GM23338 (cell line): Measurements from ENCODE around the gene IFI6. TPM values are rescaled to one million over a fixed set of nuclear protein-coding genes. Genes with fewer than 3 reads are reported as not detected.

Experiments
- ATAC-seq: fragments of 200-7000 bp; cut with Tn5 transposase; 3 replicates; pipeline ENCODE4 v1.9.1; 2020
- DNase-seq: peaks from one replicate; pipeline ENCODE4 v3.0.0-alpha.2; 2015; ENCODE audit warnings: low spot score
- H2AFZ ChIP-seq: fragments of 200-600 bp; sonication (generic); 2 replicates; pipeline ENCODE4 v1.8.0; 2016; ENCODE audit warnings: antibody characterized with exemption, mild to moderate bottlenecking, moderate library complexity
- H3F3A ChIP-seq: fragments of 200-600 bp; sonication (generic); replicated peaks from 2 replicates; pipeline ENCODE4 v1.8.0; 2017; ENCODE audit warnings: antibody characterized with exemption, mixed run types, low read depth
- H3K27ac ChIP-seq: fragments of 200-600 bp; sonication (generic); 2 replicates; pipeline ENCODE4 v1.6.1; 2016; ENCODE audit warnings: low read depth
- H3K27me3 ChIP-seq: fragments of 200-600 bp; sonication (generic); 2 replicates; pipeline ENCODE4 v1.8.0; 2016; ENCODE audit warnings: mild to moderate bottlenecking, mixed run types, moderate library complexity; ENCODE audit not compliant: insufficient read depth
- H3K36me3 ChIP-seq: fragments of 200-600 bp; sonication (generic); 2 replicates; pipeline ENCODE4 v1.8.0; 2016; ENCODE audit warnings: mild to moderate bottlenecking; ENCODE audit not compliant: insufficient read depth
- H3K4me1 ChIP-seq: fragments of 200-600 bp; sonication (generic); 2 replicates; pipeline ENCODE4 v1.8.0; 2016; ENCODE audit warnings: mild to moderate bottlenecking, moderate library complexity; ENCODE audit not compliant: insufficient read depth
- H3K4me2 ChIP-seq: fragments of 200-600 bp; sonication (generic); 2 replicates; pipeline ENCODE4 v1.7.1; 2017; ENCODE audit warnings: mixed run types
- H3K4me3 ChIP-seq: fragments of 200-600 bp; sonication (generic); 2 replicates; pipeline ENCODE4 v1.6.1; 2016; ENCODE audit warnings: mixed run types
- H3K79me2 ChIP-seq: fragments of 200-600 bp; sonication (generic); replicated peaks from 2 replicates; pipeline ENCODE4 v1.8.0; 2017; ENCODE audit warnings: mild to moderate bottlenecking; ENCODE audit not compliant: insufficient read depth
- H3K9me2 ChIP-seq: fragments of 200-600 bp; sonication (generic); 2 replicates; pipeline ENCODE4 v1.8.0; 2017; ENCODE audit not compliant: insufficient read depth
- H4K20me1 ChIP-seq: fragments of 200-600 bp; sonication (generic); replicated peaks from 2 replicates; pipeline ENCODE4 v1.8.0; 2017; ENCODE audit warnings: mild to moderate bottlenecking; ENCODE audit not compliant: insufficient read depth
- H3K27ac Mint-ChIP-seq: 2 replicates; pipeline ENCODE4 v1.8.0; 2020; ENCODE audit warnings: inconsistent platforms, mild to moderate bottlenecking, moderate library complexity, mixed read lengths
- H3K27me3 Mint-ChIP-seq: 3 replicates; pipeline ENCODE4 v1.8.0; 2022; ENCODE audit warnings: low read depth, mild to moderate bottlenecking, moderate library complexity, mixed read lengths, inconsistent platforms; ENCODE audit not compliant: insufficient read depth, poor library complexity
- H3K36me3 Mint-ChIP-seq: 3 replicates; pipeline ENCODE4 v1.8.0; 2021; ENCODE audit warnings: low read depth, mild to moderate bottlenecking, inconsistent platforms, moderate library complexity, mixed read lengths
- H3K4me1 Mint-ChIP-seq: 3 replicates; pipeline ENCODE4 v1.8.0; 2020; ENCODE audit warnings: mild to moderate bottlenecking, inconsistent platforms, mixed read lengths
- H3K4me3 Mint-ChIP-seq: 3 replicates; pipeline ENCODE4 v1.8.0; 2021; ENCODE audit warnings: moderate library complexity, mild to moderate bottlenecking, inconsistent platforms, mixed read lengths
- H3K9me3 Mint-ChIP-seq: 3 replicates; pipeline ENCODE4 v1.8.0; 2020; ENCODE audit warnings: moderate library complexity, mild to moderate bottlenecking, inconsistent platforms, mixed read lengths
- CTCF ChIP-seq, 2 experiments: fragments of 200-600 bp in 1 of 2; sonication (generic) in 1 of 2; conservative IDR thresholded peaks; 2 replicates each; pipeline versions ENCODE4 v1.5.1 to v1.6.1; 2016 to 2017; ENCODE audit warnings: antibody characterized with exemption in 2 of 2, low read depth in 2 of 2, mild to moderate bottlenecking in 2 of 2, moderate library complexity in 1 of 2
- ETS1 ChIP-seq: IDR thresholded peaks from 2 replicates; pipeline ENCODE4 v1.6.1; 2016; ENCODE audit warnings: antibody characterized with exemption
- EZH2 ChIP-seq: fragments of 200-600 bp; sonication (generic); IDR thresholded peaks from one replicate; pipeline ENCODE4 v1.8.0; 2017; ENCODE audit warnings: antibody characterized with exemption, mild to moderate bottlenecking, low read depth; ENCODE audit not compliant: unreplicated experiment
- EZH2phosphoT487 ChIP-seq: fragments of 200-600 bp; sonication (generic); IDR thresholded peaks from one replicate; pipeline ENCODE4 v1.8.1; 2018; ENCODE audit warnings: antibody characterized with exemption; ENCODE audit not compliant: unreplicated experiment
- JUNB ChIP-seq: IDR thresholded peaks from one replicate; pipeline ENCODE4 v1.6.1; 2016; ENCODE audit warnings: antibody characterized with exemption; ENCODE audit not compliant: unreplicated experiment
- NANOG ChIP-seq: IDR thresholded peaks from 2 replicates; pipeline ENCODE4 v1.6.1; 2016; ENCODE audit warnings: antibody characterized with exemption, borderline replicate concordance
- POLR2AphosphoS5 ChIP-seq: IDR thresholded peaks from 2 replicates; pipeline ENCODE4 v1.6.1; 2016; ENCODE audit warnings: antibody characterized with exemption, low read depth
- REST ChIP-seq: IDR thresholded peaks from one replicate; pipeline ENCODE4 v1.6.1; 2018; ENCODE audit warnings: antibody characterized with exemption; ENCODE audit not compliant: unreplicated experiment
- STAT1 ChIP-seq: IDR thresholded peaks from one replicate; pipeline ENCODE4 v1.6.1; 2016; ENCODE audit warnings: antibody characterized with exemption; ENCODE audit not compliant: unreplicated experiment
- ZNF114 ChIP-seq: fragments of 250-450 bp; sonication (Bioruptor Pico); IDR thresholded peaks from 2 replicates; pipeline ENCODE4 v1.5.0; 2020; ENCODE audit warnings: mild to moderate bottlenecking, moderate library complexity
- ZNF331 ChIP-seq: fragments of 250-450 bp; sonication (Bioruptor Pico); IDR thresholded peaks from 2 replicates; pipeline ENCODE4 v1.5.0; 2020; ENCODE audit warnings: low read depth, mild to moderate bottlenecking, moderate library complexity
- ZNF462 ChIP-seq: fragments of 250-450 bp; sonication (Bioruptor Pico); IDR thresholded peaks from 2 replicates; pipeline ENCODE4 v1.5.0; 2020; ENCODE audit warnings: mild to moderate bottlenecking, moderate library complexity
- polyA plus RNA-seq: library from polyadenylated mRNA; unstranded; fragments of >200 nt; fragmentation: Nextera tagmentation; extraction: Ambion mirVana; gene quantifications from 2 replicates; pipeline ENCODE4 v1.2.1, GENCODE V29; 2016
- total RNA-seq: library from RNA; depleted of rRNA; stranded (reverse); fragments of >200 nt; shearing (Covaris generic); gene quantifications from 2 replicates; pipeline ENCODE4 v1.2.3, GENCODE V29; 2014

Gene IFI6
- total and polyA plus RNA-seq, 2 experiments from 2014 or later: 6.3 to 16.0 TPM

- no peak for TF ChIP-seq REST
- TF ChIP-seq ZNF114 (CRISPR knock-in tag): no peak
- TF ChIP-seq EZH2: no peak
These were observed 53.5 kb downstream of the IFI6 start (continued) for GRCh38 chr1:27618341-27619082.

- Histone ChIP-seq H4K20me1 (no peaks in the 10 kb centered on the region; the same call in 1 of the 2 replicates), H3K27ac (no peak overlapping the region), H3F3A (peaks cover 21% of the 10 kb centered on the region), H2AFZ (peak overlapping the region; percentile 38; the same call in 1 of the 2 replicates), H3K79me2 (no peaks in the 10 kb centered on the region), H3K27me3 (peaks cover 6% of the 10 kb centered on the region; the same call in 1 of the 2 replicates), H3K4me1 (peaks cover 18% of the 10 kb centered on the region), H3K4me3 (no peak overlapping the region), H3K4me2 (no peak overlapping the region), H3K36me3 (no peaks in the 10 kb centered on the region), H3K9me2 (no peaks in the 10 kb centered on the region)
- H3K4me1 Mint-ChIP-seq: peaks cover 20% of the 10 kb centered on the region
- no peaks in the 10 kb centered on the region; the same call in 2 of the 3 replicates for H3K36me3 Mint-ChIP-seq
- no peak overlapping the region for H3K27ac Mint-ChIP-seq
- ATAC-seq (no peak), DNase-seq (no peak)
- no peaks in the 10 kb centered on the region; the same call in 2 of the 3 replicates for H3K9me3 Mint-ChIP-seq
- peaks cover 18% of the 10 kb centered on the region for H3K27me3 Mint-ChIP-seq
- no peak overlapping the region; the same call in 2 of the 3 replicates for H3K4me3 Mint-ChIP-seq
- TF ChIP-seq ZNF462 (no peak), CTCF (conservative IDR thresholded peaks at IDR 0.05; ENCODE audit: low read depth in 2 of 2) (no peak), STAT1 (no peak), POLR2AphosphoS5 (no peak), ZNF331 (no peak), ETS1 (no peak), EZH2 (no peak), NANOG (no peak), JUNB (no peak), EZH2phosphoT487 (no peak)
These were observed 54.6 kb downstream of the IFI6 start for GRCh38 chr1:27617420-27617819.
